Mesodermal cell (in vitro differentiated cells): Measurements from ENCODE around the gene GEMIN2.
"Not testable (repeated sequence)": the region's sequence is repeated elsewhere in the genome, so short reads cannot be mapped to it uniquely, and the experiment has no call there.

ENCODE experiments used
- H3K27ac ChIP-seq: 2 replicates; pipeline ENCODE4 v1.7.0; 2013; ENCODE audit warnings: mild to moderate bottlenecking, low read depth, low read length, moderate library complexity; ENCODE audit not compliant: severe bottlenecking
- H3K36me3 ChIP-seq: 2 replicates; pipeline ENCODE4 v1.7.1; 2013; ENCODE audit warnings: mild to moderate bottlenecking, low read length, moderate library complexity; ENCODE audit not compliant: control insufficient read depth, insufficient read depth
- H3K4me1 ChIP-seq: one replicate; pipeline ENCODE4 v1.7.1; 2013; ENCODE audit warnings: mild to moderate bottlenecking, low read length; ENCODE audit not compliant: insufficient read depth, control insufficient read depth, poor library complexity, severe bottlenecking
- H3K4me3 ChIP-seq: 2 replicates; pipeline ENCODE4 v1.7.0; 2013; ENCODE audit warnings: low read length, control low read depth, mild to moderate bottlenecking; ENCODE audit not compliant: insufficient read depth, poor library complexity, severe bottlenecking; ENCODE audit errors: extremely low read depth
- H3K9me3 ChIP-seq: 2 replicates; pipeline ENCODE4 v1.7.1; 2013; ENCODE audit warnings: mild to moderate bottlenecking, low read length, moderate library complexity; ENCODE audit not compliant: control insufficient read depth
- WGBS, 2 experiments: methylation state at CpG; one replicate each; pipeline ENCODE4 v1.1.5; 2013; ENCODE audit warnings: missing lambda C conversion rate in 2 of 2; ENCODE audit not compliant: insufficient coverage in 2 of 2; 5-methylcytosine and 5-hydroxymethylcytosine counted together

GEMIN2 gene

GRCh38 chr14:39179042-39179441, 64.9 kb downstream of the GEMIN2 start:
- no peak overlapping the region for H3K27ac ChIP-seq

GRCh38 chr14:39180553-39180952, 66.4 kb downstream of the GEMIN2 start:
- no peaks in the 10 kb centered on the region for H3K4me1 ChIP-seq
- 97% methylated on average over 5 of the region's 5 CpGs for WGBS, 2 experiments
- no peak overlapping the region for H3K27ac ChIP-seq
- no peaks in the 10 kb centered on the region for H3K9me3 ChIP-seq
- peaks cover 85% of the 10 kb centered on the region for H3K36me3 ChIP-seq
- no peak overlapping the region for H3K4me3 ChIP-seq

More at GRCh38 chr14:39179042-39179441, 64.9 kb downstream of the GEMIN2 start:
- 98 to 100% methylated on average over 5 of the region's 6 CpGs for WGBS, 2 experiments
- peaks cover 72% of the 10 kb centered on the region for H3K36me3 ChIP-seq
- no peaks in the 10 kb centered on the region for H3K4me1 ChIP-seq
- H3K9me3 ChIP-seq = no peaks in the 10 kb centered on the region
- H3K4me3 ChIP-seq = no peak overlapping the region

- Histone ChIP-seq H3K27ac (peak overlapping the region; percentile 8), H3K4me1 (no peaks in the 10 kb centered on the region), H3K9me3 (no peaks in the 10 kb centered on the region), H3K4me3 (no peak overlapping the region), H3K36me3 (peaks cover 85% of the 10 kb centered on the region)
- WGBS, 2 experiments = 94 to 96% methylated on average over 7 of the region's 7 CpGs
Observed at GRCh38 chr14:39181026-39181692, 67.0 kb downstream of the GEMIN2 start.

- peaks cover 81% of the 10 kb centered on the region for H3K36me3 ChIP-seq
- H3K9me3 ChIP-seq = no peaks in the 10 kb centered on the region
- peak overlapping the region; percentile 8 for H3K27ac ChIP-seq
- H3K4me1 ChIP-seq = no peaks in the 10 kb centered on the region
- 90 to 95% methylated on average over 5 of the region's 5 CpGs for WGBS, 2 experiments
- H3K4me3 ChIP-seq = no peak overlapping the region
Observed at GRCh38 chr14:39181693-39182047, 67.5 kb downstream of the GEMIN2 start.

- WGBS, 2 experiments = 100% methylated on average over 1 of the region's 1 CpG
- Histone ChIP-seq H3K27ac (no peak overlapping the region), H3K4me3 (no peak overlapping the region), H3K4me1 (no peaks in the 10 kb centered on the region), H3K9me3 (no peaks in the 10 kb centered on the region), H3K36me3 (peaks cover 68% of the 10 kb centered on the region)
Observed at GRCh38 chr14:39182770-39183684, 68.9 kb downstream of the GEMIN2 start.

- 96 to 98% methylated on average over 4 of the region's 5 CpGs for WGBS, 2 experiments
- H3K36me3 ChIP-seq = peaks cover 62% of the 10 kb centered on the region
- not testable (repeated sequence) for H3K27ac ChIP-seq
Observed at GRCh38 chr14:39183685-39184003, 69.5 kb downstream of the GEMIN2 start.

GRCh38 chr14:39184628-39185255, 70.6 kb downstream of the GEMIN2 start:
- Histone ChIP-seq H3K4me3 (no peak overlapping the region), H3K9me3 (no peaks in the 10 kb centered on the region), H3K27ac (no peak overlapping the region), H3K4me1 (no peaks in the 10 kb centered on the region), H3K36me3 (peaks cover 51% of the 10 kb centered on the region)
- 96 to 100% methylated on average over 1 to 4 of the region's 4 CpGs for WGBS, 2 experiments

More at GRCh38 chr14:39183685-39184003, 69.5 kb downstream of the GEMIN2 start:
- H3K9me3 ChIP-seq, H3K4me1 ChIP-seq, H3K4me3 ChIP-seq: not testable (repeated sequence)

GRCh38 chr14:39185256-39186049, 71.3 kb downstream of the GEMIN2 start:
- H3K9me3 ChIP-seq = no peaks in the 10 kb centered on the region

More at GRCh38 chr14:39185256-39186049, 71.3 kb downstream of the GEMIN2 start:
- H3K27ac ChIP-seq = no peak overlapping the region
- H3K4me3 ChIP-seq = no peak overlapping the region
- H3K36me3 ChIP-seq = peaks cover 46% of the 10 kb centered on the region
- 100% methylated on average over 2 of the region's 5 CpGs; no CpG with 5 or more reads in 1 of the 2 experiments for WGBS, 2 experiments
- no peaks in the 10 kb centered on the region for H3K4me1 ChIP-seq
